NCI-H1092 (cell line): ENCODE data around the gene BMP4.

Source experiments
- DNase-seq: peaks from one replicate; lab custom pipeline; 2025; lab: John Stamatoyannopoulos, UW

The BMP4 gene

GRCh38 chr14:53946404-53947093, 10.1 kb downstream of the BMP4 start:
- no peak for DNase-seq

DNA sequence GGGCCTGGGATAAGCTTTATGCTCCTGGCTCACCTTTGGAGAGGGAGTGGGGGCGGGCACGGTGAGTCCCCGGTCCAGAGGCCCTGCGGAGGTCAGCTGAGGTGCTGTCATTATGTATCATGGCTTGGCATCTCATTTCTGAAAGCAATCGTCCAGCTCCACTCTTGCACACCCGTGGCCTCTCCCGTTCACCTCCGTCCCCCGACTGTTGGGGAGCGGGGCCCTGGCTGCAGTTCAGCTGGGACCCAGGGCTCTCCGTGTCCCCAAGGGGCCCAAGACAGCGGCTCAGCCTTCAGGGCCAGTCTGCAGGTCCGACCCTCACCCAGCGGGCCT, 10.6 kb downstream of the BMP4 start:
- DNase-seq = no peak

- no peak for DNase-seq
These were observed 12.9 kb downstream of the BMP4 start for GRCh38 chr14:53943751-53944083.

GRCh38 chr14:53942970-53943750, 13.5 kb downstream of the BMP4 start:
- DNase-seq = no peak

DNA sequence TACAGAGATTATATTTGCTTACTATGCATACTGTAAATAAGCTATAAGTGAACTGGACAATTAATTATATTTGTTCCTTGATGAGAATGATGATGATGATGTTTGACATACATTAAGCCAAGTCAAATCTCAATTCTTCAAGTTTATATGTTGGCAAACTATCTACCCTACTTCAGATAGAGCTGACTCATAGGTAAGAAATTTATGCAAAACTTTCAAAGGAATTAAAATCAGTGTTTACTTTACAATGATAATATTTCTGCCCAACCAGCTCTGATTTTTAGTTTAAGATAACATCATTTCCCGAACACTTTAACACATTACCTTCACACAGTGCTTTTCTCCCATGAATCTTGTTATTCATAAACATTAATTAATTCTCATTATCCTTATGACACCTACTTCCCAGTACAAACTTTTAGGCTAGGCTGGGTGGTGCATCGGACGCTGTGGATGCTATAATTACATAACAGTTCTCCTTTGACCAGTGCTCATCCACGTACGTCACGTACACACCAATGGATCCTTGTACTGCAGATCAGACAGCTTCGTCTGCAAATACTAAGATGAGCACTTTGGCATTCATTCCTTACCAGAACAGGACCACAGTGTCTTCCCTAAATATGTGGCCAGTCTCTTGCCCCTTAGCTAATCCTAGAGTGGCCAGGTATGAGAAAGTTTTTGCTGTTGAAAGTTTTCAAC, 18.3 kb downstream of the BMP4 start:
- DNase-seq = no peak

GRCh38 chr14:53934778-53935414, 21.7 kb downstream of the BMP4 start:
- DNase-seq = no peak

- no peak for DNase-seq
These were observed 23.7 kb downstream of the BMP4 start for GRCh38 chr14:53932966-53933365.

- DNase-seq = peak; percentile 26
These were observed 26.5 kb downstream of the BMP4 start for GRCh38 chr14:53929871-53930715.

- no peak for DNase-seq
These were observed 29.5 kb downstream of the BMP4 start for GRCh38 chr14:53927171-53927570.

DNA sequence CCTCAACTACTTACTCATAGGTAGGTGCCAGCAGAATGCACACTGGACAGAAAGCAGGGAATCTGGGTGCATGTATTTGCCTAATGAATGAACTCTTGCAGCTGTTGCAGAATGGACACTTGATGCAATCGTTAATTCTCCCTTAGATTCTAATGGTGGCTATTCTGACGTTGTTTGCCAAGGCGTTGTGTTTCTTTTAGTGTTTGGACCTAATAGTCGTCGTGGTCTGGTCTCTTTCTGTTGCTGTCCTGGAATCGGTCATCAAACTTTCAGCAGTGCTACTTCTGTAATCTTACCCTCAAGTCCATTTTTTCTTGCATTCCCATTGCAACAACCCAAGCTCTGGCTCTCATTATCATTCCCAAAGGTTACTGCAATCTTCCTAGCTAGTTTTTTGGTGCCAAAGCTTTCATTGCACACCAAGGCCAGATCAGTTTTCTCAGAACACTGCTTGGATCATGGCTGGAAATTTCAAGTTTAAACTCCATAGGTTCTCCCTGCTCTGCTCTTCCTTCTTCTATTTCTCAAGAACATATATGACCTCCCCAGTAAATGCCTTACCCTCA, 31.3 kb downstream of the BMP4 start:
- DNase-seq = no peak

- DNase-seq = no peak
These were observed 31.9 kb downstream of the BMP4 start for GRCh38 chr14:53924753-53925152.

DNA sequence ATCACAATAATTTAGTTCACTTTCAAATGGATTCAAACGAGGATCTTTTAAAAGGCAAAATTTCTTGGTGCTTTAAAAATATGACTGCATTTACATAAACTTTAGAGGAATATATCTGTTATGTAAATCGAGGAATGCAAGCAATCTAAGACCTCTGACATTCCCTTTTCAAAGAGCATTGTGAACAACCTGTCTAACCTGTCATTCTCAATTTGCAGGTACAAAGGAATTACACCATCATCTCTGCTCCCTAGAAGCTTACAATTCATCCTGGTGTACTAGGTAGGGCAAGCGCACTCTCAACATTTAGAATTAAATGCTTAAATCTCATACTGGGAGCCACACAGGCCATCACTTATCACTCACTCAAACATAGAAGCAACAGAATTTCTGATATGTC, 35.6 kb downstream of the BMP4 start:
- DNase-seq = no peak

GRCh38 chr14:53916239-53916638, 40.4 kb downstream of the BMP4 start:
- no peak for DNase-seq

DNA sequence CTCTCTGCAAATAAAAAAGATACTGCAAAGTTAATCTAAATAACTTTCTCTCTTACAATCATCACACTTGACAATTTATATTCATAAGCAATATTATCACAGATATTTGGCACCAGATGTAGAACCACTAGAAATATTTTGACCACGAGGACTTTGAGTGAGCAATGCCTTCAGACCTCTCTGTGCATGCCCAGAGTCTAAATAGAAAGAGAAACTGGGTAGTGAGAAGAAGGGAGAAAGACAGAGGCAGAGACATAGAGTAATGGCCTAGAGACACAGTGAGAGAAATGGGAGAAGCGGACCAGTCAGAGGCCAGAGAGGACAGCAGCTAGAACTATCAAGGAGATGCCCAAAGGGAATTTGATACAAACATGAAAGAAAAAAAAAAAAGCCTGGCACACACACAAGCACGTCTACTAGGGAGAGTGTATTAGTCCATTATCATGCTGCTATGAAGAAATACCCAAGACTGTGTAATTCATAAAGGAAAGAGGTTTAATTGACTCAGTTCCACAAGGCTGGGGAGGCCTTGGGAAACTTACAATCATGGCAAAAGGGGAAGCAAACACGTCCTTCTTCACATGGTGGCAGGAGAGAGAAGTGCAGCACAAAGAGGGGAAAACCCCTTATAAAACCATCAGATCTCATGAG, 41.1 kb downstream of the BMP4 start:
- no peak for DNase-seq

GRCh38 chr14:53912021-53912420, 44.6 kb downstream of the BMP4 start:
- peak; percentile 40 for DNase-seq

- no peak for DNase-seq
These were observed 48.2 kb downstream of the BMP4 start for GRCh38 chr14:53908416-53908815.

- no peak for DNase-seq
These were observed 54.3 kb downstream of the BMP4 start for GRCh38 chr14:53902307-53902706.

GRCh38 chr14:53900499-53900898, 56.1 kb downstream of the BMP4 start:
- no peak for DNase-seq
